Kidney (tissue), 14 donors: Measurements from ENCODE around the gene NME7. TPM values are rescaled to one million over a fixed set of nuclear protein-coding genes. Genes with fewer than 3 reads are reported as not detected.
A peak's percentile ranks its signal among the peaks of the same experiment; 100 is the strongest.

ENCODE experiments used
- DNase-seq, 5 donors: peaks; one replicate each; pipeline ENCODE4 v3.0.0-alpha.2; 2013 to 2020
- FAIRE-seq: peaks from 2 replicates; lab custom pipeline; 2012; peaks lifted over from hg19 to GRCh38; lab: Jason Lieb, UNC
- H3K27ac ChIP-seq, 2 donors: one replicate each; pipeline ENCODE4 v1.7.0; 2013; ENCODE audit warnings: low read depth in 2 of 2, low read length in 2 of 2, inconsistent platforms in 1 of 2
- H3K27me3 ChIP-seq: one replicate; pipeline ENCODE4 v1.7.1; 2013; ENCODE audit warnings: low read length, inconsistent platforms; ENCODE audit not compliant: control insufficient read depth, insufficient read depth
- H3K36me3 ChIP-seq, 3 donors: one replicate each; pipeline versions ENCODE4 v1.7.0 to v1.7.1; 2013; ENCODE audit warnings: low read length in 3 of 3, control low read depth in 1 of 3, inconsistent platforms in 1 of 3; ENCODE audit not compliant: insufficient read depth in 3 of 3, control insufficient read depth in 2 of 3
- H3K4me1 ChIP-seq, 3 donors: one replicate each; pipeline versions ENCODE4 v1.7.0 to v1.7.1; 2013; ENCODE audit warnings: low read length in 3 of 3, inconsistent platforms in 1 of 3, low read depth in 1 of 3; ENCODE audit not compliant: control insufficient read depth in 2 of 3, insufficient read depth in 2 of 3
- H3K4me3 ChIP-seq, 3 donors: one replicate each; pipeline versions ENCODE4 v1.7.0 to v1.8.1; 2013; ENCODE audit warnings: low read length in 3 of 3, control low read depth in 1 of 3, inconsistent platforms in 1 of 3
- H3K9ac ChIP-seq, 3 donors: one replicate each; pipeline versions ENCODE4 v1.7.0 to v1.7.1; 2013; ENCODE audit warnings: low read length in 3 of 3, control low read depth in 1 of 3, inconsistent platforms in 1 of 3
- H3K9me3 ChIP-seq, 3 donors: one replicate each; pipeline versions ENCODE4 v1.7.0 to v1.7.1; 2013; ENCODE audit warnings: low read length in 3 of 3, control low read depth in 1 of 3, inconsistent platforms in 1 of 3; ENCODE audit not compliant: control insufficient read depth in 2 of 3, insufficient read depth in 1 of 3
- intact Hi-C: fragments of 100-400 bp; cut with DNase I; formaldehyde crosslinking; loops from one replicate; pipeline ENCODE4 v1.11.1; 2022
- polyA plus RNA-seq: library from polyadenylated mRNA; stranded (reverse); fragments of 350-450 nt; fragmentation: Illumina TruSeq; extraction: RNeasy Lipid Tissue Mini Kit (QIAGEN cat#74804); gene quantifications from one replicate; pipeline ENCODE4 v1.2.3, GENCODE V29; 2014; ENCODE audit warnings: low read depth, low replicate concordance; ENCODE audit not compliant: insufficient read depth
- total RNA-seq: library from RNA; stranded (reverse); fragmentation: NEBNext Ultra II Directional; extraction: Animal tissue kit (Norgen Biotek cat#: 25700); gene quantifications from one replicate; pipeline ENCODE4 v1.2.1, GENCODE V29; 2021
- TF ChIP-seq, protein P1 (sequence below): IDR thresholded peaks from 3 replicates; pipeline ENCODE4 v1.5.1; 2012; ENCODE audit warnings: mild to moderate bottlenecking, moderate library complexity, borderline replicate concordance; ENCODE audit not compliant: insufficient read depth; ENCODE audit errors: extremely low read depth
- donor health status: control.
- donor health status: control.
- donor health status: control.
- donor health status: control.
- donor health status: control.
- donor health status: DM: yes; HTN: yes; CAD: no.
- donor health status: Normal renal cell carcinoma (clear cell type).

Gene NME7
- total and polyA plus RNA-seq, 2 donors from 2014 or later: 13.7 to 31.9 TPM

DNA sequence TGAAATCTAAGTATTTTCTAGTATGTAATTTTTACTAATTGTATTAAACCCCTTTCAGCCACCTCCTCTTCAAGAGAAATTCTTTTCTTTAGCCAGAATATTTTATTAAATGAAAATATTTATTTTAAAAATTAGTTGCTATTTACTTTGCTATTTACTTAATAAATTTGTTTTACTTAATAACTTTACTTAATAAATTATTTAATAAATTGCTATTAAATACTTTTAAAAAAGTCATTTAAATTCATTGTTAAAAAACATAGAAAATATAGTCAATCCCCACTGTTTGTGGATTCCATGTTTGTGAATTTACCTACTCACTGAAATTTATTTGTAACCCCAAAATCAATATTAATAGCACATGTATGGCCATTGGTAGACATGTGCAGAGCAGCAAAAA, 155.5 kb downstream of the NME7 start:
- Histone ChIP-seq H3K27ac (no peak overlapping the region), H3K27me3 (no peaks in the 10 kb centered on the region), H3K9ac (no peak overlapping the region), H3K4me1 (no peaks in the 10 kb centered on the region), H3K9me3 (no peaks in the 10 kb centered on the region), H3K36me3 (no peaks in the 10 kb centered on the region), H3K4me3 (no peak overlapping the region)
- intact Hi-C loops: no loop called here
- TF ChIP-seq, protein P1, sequence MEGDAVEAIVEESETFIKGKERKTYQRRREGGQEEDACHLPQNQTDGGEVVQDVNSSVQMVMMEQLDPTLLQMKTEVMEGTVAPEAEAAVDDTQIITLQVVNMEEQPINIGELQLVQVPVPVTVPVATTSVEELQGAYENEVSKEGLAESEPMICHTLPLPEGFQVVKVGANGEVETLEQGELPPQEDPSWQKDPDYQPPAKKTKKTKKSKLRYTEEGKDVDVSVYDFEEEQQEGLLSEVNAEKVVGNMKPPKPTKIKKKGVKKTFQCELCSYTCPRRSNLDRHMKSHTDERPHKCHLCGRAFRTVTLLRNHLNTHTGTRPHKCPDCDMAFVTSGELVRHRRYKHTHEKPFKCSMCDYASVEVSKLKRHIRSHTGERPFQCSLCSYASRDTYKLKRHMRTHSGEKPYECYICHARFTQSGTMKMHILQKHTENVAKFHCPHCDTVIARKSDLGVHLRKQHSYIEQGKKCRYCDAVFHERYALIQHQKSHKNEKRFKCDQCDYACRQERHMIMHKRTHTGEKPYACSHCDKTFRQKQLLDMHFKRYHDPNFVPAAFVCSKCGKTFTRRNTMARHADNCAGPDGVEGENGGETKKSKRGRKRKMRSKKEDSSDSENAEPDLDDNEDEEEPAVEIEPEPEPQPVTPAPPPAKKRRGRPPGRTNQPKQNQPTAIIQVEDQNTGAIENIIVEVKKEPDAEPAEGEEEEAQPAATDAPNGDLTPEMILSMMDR: no peak
- DNase-seq: no peak
- FAIRE-seq: peak; percentile 89

DNA sequence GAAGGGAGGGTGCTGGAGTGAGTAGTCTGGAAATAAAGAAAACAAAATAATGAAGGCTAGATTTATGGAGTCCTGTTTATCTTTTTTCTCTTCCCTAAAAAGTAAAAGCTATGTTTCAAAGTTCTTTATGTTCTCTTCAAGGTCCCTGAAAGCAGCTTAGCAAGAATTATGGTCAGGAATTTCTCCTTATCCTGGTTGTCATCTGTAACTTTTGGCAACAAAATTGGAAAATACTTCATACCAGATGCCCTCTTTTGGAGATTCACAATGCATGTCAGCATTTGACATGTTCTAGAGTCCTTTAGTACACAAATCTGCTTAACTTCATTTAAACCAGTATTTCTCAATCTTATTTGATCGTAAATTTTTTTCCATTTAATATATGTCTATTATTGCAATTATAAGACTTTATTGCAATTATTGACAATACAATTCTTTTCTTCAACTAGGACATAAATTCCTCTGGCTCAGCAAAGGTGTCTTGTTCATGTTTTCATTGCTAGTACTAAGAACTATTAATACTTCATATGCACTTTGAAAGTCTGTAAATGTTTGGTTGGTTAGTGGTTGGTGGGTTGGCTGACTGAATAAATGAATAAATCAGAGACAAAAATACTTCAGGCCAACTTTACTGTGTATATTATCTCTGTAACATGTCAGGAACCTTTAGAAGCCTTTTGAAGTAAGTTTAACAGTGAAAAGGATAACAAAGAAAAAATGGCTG, 159.6 kb downstream of the NME7 start:
- intact Hi-C loops: no loop called here

DNA sequence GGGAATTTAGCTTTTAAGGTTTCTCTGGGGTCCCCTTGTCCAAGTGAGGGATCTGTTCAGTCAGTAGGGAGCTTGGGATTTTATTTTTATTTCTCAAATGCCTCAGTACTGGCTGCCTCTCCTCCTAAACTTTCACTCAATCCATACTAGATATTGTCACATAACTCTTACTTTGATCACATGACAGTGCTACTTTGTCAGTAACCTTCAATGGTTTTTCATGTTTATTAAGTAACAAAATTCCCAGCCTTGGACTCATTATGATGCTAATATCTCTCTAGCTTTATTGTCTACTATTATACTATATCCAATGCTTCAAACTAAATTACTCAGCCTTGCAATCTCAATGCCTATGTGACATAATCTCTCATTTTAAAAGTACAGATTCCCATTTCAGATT, 163.4 kb downstream of the NME7 start:
- Histone ChIP-seq H3K4me1 (no peaks in the 10 kb centered on the region), H3K9me3 (no peaks in the 10 kb centered on the region), H3K27ac (no peak overlapping the region), H3K4me3 (no peak overlapping the region), H3K27me3 (no peaks in the 10 kb centered on the region), H3K9ac (no peak overlapping the region), H3K36me3 (no peaks in the 10 kb centered on the region)
- no peak for FAIRE-seq
- no peak for DNase-seq
- intact Hi-C loops: no loop called here
- TF ChIP-seq, protein P1: no peak

More for the DNA sequence above, 159.6 kb downstream of the NME7 start:
- no peak for FAIRE-seq
- H3K36me3 ChIP-seq: no peaks in the 10 kb centered on the region
- no peaks in the 10 kb centered on the region for H3K4me1 ChIP-seq
- H3K4me3 ChIP-seq: no peak overlapping the region
- no peaks in the 10 kb centered on the region for H3K27me3 ChIP-seq
- H3K27ac ChIP-seq: no peak overlapping the region
- DNase-seq: peak in 2 of 5 donors; percentile 29 to 54
- no peak overlapping the region for H3K9ac ChIP-seq
- TF ChIP-seq, protein P1: no peak
- no peaks in the 10 kb centered on the region for H3K9me3 ChIP-seq
